GM12874 (cell line): ENCODE measurements around the gene HDAC9.

ENCODE experiments used
- TF ChIP-seq, protein P1 (sequence below): IDR thresholded peaks from 2 replicates; pipeline ENCODE4 v1.5.1; 2011; ENCODE audit warnings: low read depth, mild to moderate bottlenecking, control low read depth, low read length, moderate library complexity; ENCODE audit not compliant: insufficient read depth

HDAC9 gene

GRCh38 chr7:18461785-18462467, 33.6 kb upstream of the HDAC9 start:
- TF ChIP-seq, protein P1, sequence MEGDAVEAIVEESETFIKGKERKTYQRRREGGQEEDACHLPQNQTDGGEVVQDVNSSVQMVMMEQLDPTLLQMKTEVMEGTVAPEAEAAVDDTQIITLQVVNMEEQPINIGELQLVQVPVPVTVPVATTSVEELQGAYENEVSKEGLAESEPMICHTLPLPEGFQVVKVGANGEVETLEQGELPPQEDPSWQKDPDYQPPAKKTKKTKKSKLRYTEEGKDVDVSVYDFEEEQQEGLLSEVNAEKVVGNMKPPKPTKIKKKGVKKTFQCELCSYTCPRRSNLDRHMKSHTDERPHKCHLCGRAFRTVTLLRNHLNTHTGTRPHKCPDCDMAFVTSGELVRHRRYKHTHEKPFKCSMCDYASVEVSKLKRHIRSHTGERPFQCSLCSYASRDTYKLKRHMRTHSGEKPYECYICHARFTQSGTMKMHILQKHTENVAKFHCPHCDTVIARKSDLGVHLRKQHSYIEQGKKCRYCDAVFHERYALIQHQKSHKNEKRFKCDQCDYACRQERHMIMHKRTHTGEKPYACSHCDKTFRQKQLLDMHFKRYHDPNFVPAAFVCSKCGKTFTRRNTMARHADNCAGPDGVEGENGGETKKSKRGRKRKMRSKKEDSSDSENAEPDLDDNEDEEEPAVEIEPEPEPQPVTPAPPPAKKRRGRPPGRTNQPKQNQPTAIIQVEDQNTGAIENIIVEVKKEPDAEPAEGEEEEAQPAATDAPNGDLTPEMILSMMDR: no peak

DNA sequence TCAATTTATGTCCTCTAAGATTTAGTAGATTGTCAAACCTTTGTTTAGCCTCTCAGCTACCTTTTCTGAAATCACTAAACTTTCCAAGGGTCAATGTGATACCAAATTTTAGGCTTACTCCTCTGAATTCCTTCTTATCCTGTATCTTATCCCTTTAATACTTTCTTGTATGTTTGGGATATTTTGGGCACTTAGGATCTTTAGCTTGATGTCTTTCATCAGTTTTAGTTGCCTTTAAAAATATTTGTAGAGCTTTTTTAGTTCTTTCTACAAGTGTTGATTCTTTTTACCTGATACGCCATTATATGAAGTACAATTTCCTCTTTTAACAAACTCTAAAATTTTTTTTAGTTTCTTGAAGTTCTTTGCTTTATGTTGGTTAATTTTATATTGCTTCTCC, 30.7 kb upstream of the HDAC9 start:
- TF ChIP-seq, protein P1: no peak

GRCh38 chr7:18467011-18467410, 28.5 kb upstream of the HDAC9 start:
- TF ChIP-seq, protein P1: no peak

GRCh38 chr7:18468795-18469194, 26.8 kb upstream of the HDAC9 start:
- TF ChIP-seq, protein P1: no peak

DNA sequence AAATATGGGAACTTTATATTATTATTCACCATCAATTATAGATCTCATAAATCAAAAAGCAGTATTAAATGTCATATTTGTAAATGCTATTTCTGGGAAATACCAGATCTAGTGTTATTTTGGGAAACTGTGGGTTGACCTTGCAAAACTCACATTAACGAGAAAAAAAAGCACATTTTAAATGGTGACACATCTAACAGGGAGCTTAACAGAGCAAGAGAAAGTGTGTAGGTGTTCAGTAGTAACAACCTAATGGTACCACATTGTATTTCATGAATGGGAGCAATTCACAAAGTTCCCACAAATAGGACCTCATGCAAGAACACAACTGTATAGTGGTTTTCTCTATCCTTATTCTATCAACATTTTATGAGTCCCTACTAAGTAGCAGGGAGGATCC, 26.2 kb upstream of the HDAC9 start:
- TF ChIP-seq, protein P1: no peak

DNA sequence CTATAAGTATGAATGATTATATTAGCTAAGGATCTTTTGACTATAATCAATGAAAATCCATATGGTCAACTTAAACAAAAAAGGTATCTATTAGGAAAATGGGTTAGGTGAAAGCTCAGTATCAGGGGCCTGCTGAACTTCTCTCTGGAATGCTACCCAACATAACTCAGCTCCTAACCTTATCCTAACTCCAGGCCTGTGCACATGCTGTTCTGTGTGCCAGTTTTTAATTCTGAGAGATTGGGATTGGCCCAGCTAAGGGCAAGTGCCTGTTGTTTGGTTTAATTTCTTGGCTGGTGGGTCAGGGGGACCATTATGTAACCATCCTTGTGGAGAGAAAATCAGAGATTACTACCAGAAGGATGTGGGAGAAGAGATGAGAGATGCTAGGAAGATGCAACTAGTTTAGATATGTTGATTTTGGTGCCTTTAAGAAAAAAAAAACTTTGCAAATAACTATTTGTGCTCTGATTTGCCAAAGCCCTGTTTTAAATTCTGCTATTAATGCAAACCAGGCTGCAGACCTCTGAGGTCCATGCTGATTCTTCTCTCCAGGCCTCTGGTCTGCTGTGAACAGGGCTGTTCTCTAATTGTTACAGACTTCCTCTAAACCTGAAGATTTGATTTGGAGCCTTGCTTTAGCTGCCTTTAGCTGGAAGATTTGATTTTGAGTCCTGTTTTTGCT, 23.9 kb upstream of the HDAC9 start:
- TF ChIP-seq, protein P1: no peak

GRCh38 chr7:18472161-18472483, 23.4 kb upstream of the HDAC9 start:
- TF ChIP-seq, protein P1: no peak
